ENCODE measurements around the gene DUSP1. TPM values are rescaled to one million over a fixed set of nuclear protein-coding genes. Genes with fewer than 3 reads are reported as not detected.
A peak's percentile ranks its signal among the peaks of the same experiment; 100 is the strongest.

Gene DUSP1
- 48.3 and 52.9 TPM in 2 replicates for polyA plus RNA-seq
- 97.5 and 131 TPM in 2 replicates for polyA minus RNA-seq

DNA sequence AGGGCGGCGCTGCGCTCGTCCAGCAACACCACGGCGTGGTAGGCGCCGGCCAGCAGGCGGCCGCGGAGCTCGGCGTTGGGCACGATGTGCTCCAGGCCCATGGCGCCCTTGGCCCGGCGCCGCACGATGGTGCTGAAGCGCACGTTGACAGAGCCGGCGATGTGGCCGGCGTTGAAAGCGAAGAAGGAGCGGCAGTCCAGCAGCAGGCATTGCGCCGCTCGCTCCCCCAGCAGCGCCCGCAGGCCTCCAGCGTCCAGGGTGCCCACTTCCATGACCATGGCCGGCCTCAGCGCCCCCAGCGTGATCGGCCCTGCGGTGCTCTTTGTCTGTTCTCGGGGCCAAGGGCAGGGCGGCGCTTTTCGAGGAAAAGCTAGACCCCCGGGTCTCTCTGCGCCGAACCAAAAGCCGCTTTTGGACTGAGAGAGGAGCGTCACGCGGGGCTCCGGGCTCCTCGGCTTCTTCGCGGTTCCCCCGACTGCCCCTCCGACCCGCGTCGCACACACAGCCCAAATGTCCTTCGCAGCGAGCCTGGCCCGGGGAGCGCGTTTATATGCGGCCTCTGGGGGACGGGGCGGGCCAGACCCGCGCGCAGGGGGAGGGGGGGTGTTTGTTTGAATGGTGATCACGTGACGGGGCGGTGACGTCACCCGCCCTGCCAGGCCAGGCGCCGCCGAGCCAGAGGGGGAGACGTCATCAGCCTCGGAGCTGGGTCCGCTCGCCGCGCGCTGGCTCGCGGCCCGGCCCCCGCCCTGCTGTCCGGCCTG, at the start of gene DUSP1:
DUSP1 (minus strand) TSS at position 521 of the 764 bp plus-strand sequence; CDS start at position 278, 243 bp downstream.
- Histone ChIP-seq H4K20me1 (ENCODE audit: insufficient read depth) (no peaks in the 10 kb centered on the region), H3K9ac (ENCODE audit: low read length) (peak within 1 kb of the TSS; percentile 100), H3K9me3 (ENCODE audit: low read length) (no peaks in the 10 kb centered on the region), H3K27ac (ENCODE audit: low read length) (peak within 1 kb of the TSS; percentile 99), H2AFZ (ENCODE audit: low read depth, low read length) (peak within 1 kb of the TSS; percentile 53), H3K4me3 (ENCODE audit: low read length) (peak within 1 kb of the TSS; percentile 98), H3F3A (ENCODE audit: insufficient read depth, low read length, poor library complexity, severe bottlenecking) (peaks cover 12% of the 10 kb centered on the region), H3K36me3 (ENCODE audit: insufficient read depth, low read length) (peaks cover 14% of the 10 kb centered on the region), H3K79me2 (replicated peaks; ENCODE audit: insufficient read depth, low read length) (peaks cover 48% of the 10 kb centered on the region), H3K27me3 (ENCODE audit: insufficient read depth, low read depth, low read length) (no peaks in the 10 kb centered on the region), H3K9me2 (ENCODE audit: insufficient read depth, low read length) (no peaks in the 10 kb centered on the region), H3K4me2 (ENCODE audit: low read length) (peak within 1 kb of the TSS; percentile 97)
- TF ChIP-seq SMC3 (conservative IDR thresholded peaks at IDR 0.05; ENCODE audit: poor library complexity): peak; percentile 27
- no peak for TF ChIP-seq EP300 (conservative IDR thresholded peaks at IDR 0.05; ENCODE audit: poor library complexity, severe bottlenecking)
- peak; percentile 60 for TF ChIP-seq CTCF (IDR thresholded peaks at IDR 0.05; ENCODE audit: poor library complexity, severe bottlenecking)
- TF ChIP-seq MXI1 (conservative IDR thresholded peaks at IDR 0.05; ENCODE audit: poor library complexity, severe bottlenecking): peak; percentile 71
- peak; percentile 98 for TF ChIP-seq TAF1 (IDR thresholded peaks at IDR 0.05; ENCODE audit: low read depth)
- peak; percentile 96 for TF ChIP-seq REST (IDR thresholded peaks at IDR 0.05; ENCODE audit: borderline replicate concordance)
- no peak for TF ChIP-seq RAD21 (conservative IDR thresholded peaks at IDR 0.05)
- TF ChIP-seq POLR2AphosphoS5 (IDR thresholded peaks at IDR 0.05): peak; percentile 99

GRCh38 chr5:172820046-172820767, 49.2 kb upstream of the DUSP1 start:
- no peaks in the 10 kb centered on the region for H3K27me3 ChIP-seq (ENCODE audit: insufficient read depth, low read depth, low read length)
- TF ChIP-seq CTCF (IDR thresholded peaks at IDR 0.05; ENCODE audit: poor library complexity, severe bottlenecking): no peak
- no peak for TF ChIP-seq EP300 (conservative IDR thresholded peaks at IDR 0.05; ENCODE audit: poor library complexity, severe bottlenecking)
- TF ChIP-seq EZH2 (IDR thresholded peaks at IDR 0.05; ENCODE audit: borderline replicate concordance, insufficient read depth, low read length, poor library complexity, severe bottlenecking): no peak
- no peak for TF ChIP-seq TAF1 (IDR thresholded peaks at IDR 0.05; ENCODE audit: low read depth)
- TF ChIP-seq SMC3 (conservative IDR thresholded peaks at IDR 0.05; ENCODE audit: poor library complexity): no peak
- H3K79me2 ChIP-seq (replicated peaks; ENCODE audit: insufficient read depth, low read length): no peaks in the 10 kb centered on the region
- no peaks in the 10 kb centered on the region for H3F3A ChIP-seq (ENCODE audit: insufficient read depth, low read length, poor library complexity, severe bottlenecking)
- no peaks in the 10 kb centered on the region for H3K9me3 ChIP-seq (ENCODE audit: low read length)
- H3K36me3 ChIP-seq (ENCODE audit: insufficient read depth, low read length): no peaks in the 10 kb centered on the region
- H4K20me1 ChIP-seq (ENCODE audit: insufficient read depth): no peaks in the 10 kb centered on the region
- H3K4me3 ChIP-seq (ENCODE audit: low read length): no peak overlapping the region
- H3K4me2 ChIP-seq (ENCODE audit: low read length): no peak overlapping the region
- H3K9me2 ChIP-seq (ENCODE audit: insufficient read depth, low read length): no peaks in the 10 kb centered on the region
- no peak overlapping the region for H2AFZ ChIP-seq (ENCODE audit: low read depth, low read length)
- no peak overlapping the region for H3K27ac ChIP-seq (ENCODE audit: low read length)
- no peak overlapping the region for H3K9ac ChIP-seq (ENCODE audit: low read length)

Measured in neural cell (in vitro differentiated cells).